ENCODE data around the gene WNT3.
"Not testable (repeated sequence)": the region's sequence is repeated elsewhere in the genome, so short reads cannot be mapped to it uniquely, and the experiment has no call there.

Gene WNT3

GRCh38 chr17:46812624-46813318 lies 5.7 kb downstream of the WNT3 start:
- DNase-seq, result no peak

- DNase-seq, result no peak
Measured at GRCh38 chr17:46811978-46812583, 6.4 kb downstream of the WNT3 start.

- DNase-seq, result no peak
Measured at GRCh38 chr17:46810837-46811236, 7.7 kb downstream of the WNT3 start.

- DNase-seq, result no peak
Measured at GRCh38 chr17:46809110-46809571, 9.4 kb downstream of the WNT3 start.

- no peak for DNase-seq
Measured at GRCh38 chr17:46805771-46806170, 12.7 kb downstream of the WNT3 start.

GRCh38 chr17:46803544-46803943 lies 14.9 kb downstream of the WNT3 start:
- DNase-seq, result no peak

- no peak for DNase-seq
Measured at GRCh38 chr17:46802800-46803199, 15.7 kb downstream of the WNT3 start.

GRCh38 chr17:46800573-46800972 lies 17.9 kb downstream of the WNT3 start:
- no peak for DNase-seq

GRCh38 chr17:46796956-46797530 lies 21.4 kb downstream of the WNT3 start:
- no peak for DNase-seq

- no peak for DNase-seq
Measured at GRCh38 chr17:46796524-46796923, 22.0 kb downstream of the WNT3 start.

- DNase-seq, result no peak
Measured at GRCh38 chr17:46796084-46796483, 22.4 kb downstream of the WNT3 start.

- DNase-seq, result no peak
Measured at GRCh38 chr17:46795379-46795952, 23.0 kb downstream of the WNT3 start.

- DNase-seq, result no peak
Measured at GRCh38 chr17:46794318-46794717, 24.2 kb downstream of the WNT3 start.

- DNase-seq, result no peak
Measured at GRCh38 chr17:46793541-46793940, 25.0 kb downstream of the WNT3 start.

- not testable (repeated sequence) for DNase-seq
Measured at GRCh38 chr17:46793023-46793422, 25.5 kb downstream of the WNT3 start.

GRCh38 chr17:46792071-46792470 lies 26.4 kb downstream of the WNT3 start:
- no peak for DNase-seq

GRCh38 chr17:46791531-46791930 lies 27.0 kb downstream of the WNT3 start:
- DNase-seq, result no peak

GRCh38 chr17:46790216-46790615 lies 28.3 kb downstream of the WNT3 start:
- DNase-seq, result no peak

GRCh38 chr17:46789610-46790009 lies 28.9 kb downstream of the WNT3 start:
- no peak for DNase-seq

- DNase-seq, result no peak
Measured at GRCh38 chr17:46788796-46789195, 29.7 kb downstream of the WNT3 start.

GRCh38 chr17:46788300-46788699 lies 30.2 kb downstream of the WNT3 start:
- DNase-seq, result no peak

- no peak for DNase-seq
Measured at GRCh38 chr17:46787478-46787877, 31.0 kb downstream of the WNT3 start.

- DNase-seq, result no peak
Measured at GRCh38 chr17:46785696-46786095, 32.8 kb downstream of the WNT3 start.

GRCh38 chr17:46783031-46783593 lies 35.4 kb downstream of the WNT3 start:
- no peak for DNase-seq

Data from activated CD8-positive, alpha-beta memory T cell treated with anti-CD3 and anti-CD28 coated beads, Interleukin-2, amount 50 U/mL, for 48 hours (primary cell).